ENCODE results near the gene CLEC2D.
"Not testable (repeated sequence)": the region's sequence is repeated elsewhere in the genome, so short reads cannot be mapped to it uniquely, and the experiment has no call there.

Gene CLEC2D

GRCh38 chr12:9669534-9669933 is at the start of gene CLEC2D:
TSS of gene CLEC2D (plus strand) at chr12:9669713. CDS start at chr12:9669735, 22 bp downstream.
- no peak for DNase-seq (ENCODE audit: low spot score)

DNA sequence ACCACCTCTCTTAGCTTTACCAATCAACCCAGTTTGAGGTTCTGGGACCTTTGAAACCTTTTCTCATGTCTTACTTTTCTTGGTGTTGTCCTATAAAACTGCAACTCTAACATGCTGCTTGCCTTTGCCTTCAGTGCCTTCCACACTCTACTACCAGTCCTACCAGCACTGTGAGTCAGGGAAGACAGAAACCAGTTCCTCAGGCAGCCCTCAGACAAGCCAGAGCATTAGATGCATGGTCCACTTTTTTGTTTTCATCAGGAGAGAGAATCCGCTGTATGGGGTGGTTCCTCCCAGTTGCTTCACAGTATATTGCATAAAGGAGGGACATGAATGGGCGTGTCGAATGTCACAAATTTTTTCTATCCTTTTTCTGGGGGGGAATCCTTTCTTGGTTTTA is 44.5 kb upstream of the CLEC2D start:
- DNase-seq (ENCODE audit: low spot score), result no peak

- DNase-seq (ENCODE audit: low spot score), result no peak
Observed at GRCh38 chr12:9626291-9626690, 43.2 kb upstream of the CLEC2D start.

DNA sequence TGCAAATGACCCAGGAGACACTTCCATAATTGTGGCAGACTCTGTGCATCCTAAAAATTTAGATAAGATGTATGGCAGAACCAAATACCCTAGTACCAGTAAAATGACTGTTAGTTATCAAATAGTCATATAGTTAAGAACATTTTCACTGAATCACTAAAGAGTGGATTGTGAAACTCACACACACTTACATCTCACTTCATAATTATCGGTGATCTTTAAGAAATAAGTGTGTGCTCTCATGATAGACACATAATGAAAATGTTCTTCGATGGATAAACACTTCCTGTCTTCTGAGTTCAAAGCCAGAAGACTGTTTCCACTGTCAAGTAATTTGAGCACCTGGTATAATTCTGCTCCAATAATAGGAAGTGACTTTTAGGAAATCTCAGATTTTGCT is 42.7 kb upstream of the CLEC2D start:
- no peak for DNase-seq (ENCODE audit: low spot score)

DNA sequence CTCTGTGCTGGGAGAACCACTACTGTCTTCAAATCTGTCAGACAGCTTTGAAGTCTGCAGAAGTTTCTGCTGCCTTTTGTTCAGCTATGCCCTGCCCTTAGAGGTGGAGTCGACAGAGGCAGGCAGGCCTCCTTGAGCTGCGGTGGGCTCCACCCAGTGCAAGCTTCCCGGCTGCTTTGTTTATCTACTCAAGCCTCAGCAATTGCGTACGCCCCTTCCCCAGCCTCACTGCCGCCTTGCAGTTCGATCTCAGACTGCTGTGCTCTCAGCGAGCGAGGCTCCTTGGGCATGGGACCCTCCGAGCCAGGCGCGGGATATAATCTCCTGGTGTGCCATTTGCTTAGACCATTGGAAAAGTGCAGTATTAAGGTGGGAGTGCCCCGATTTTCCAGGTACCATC is 36.7 kb upstream of the CLEC2D start:
- no peak for DNase-seq (ENCODE audit: low spot score)

DNA sequence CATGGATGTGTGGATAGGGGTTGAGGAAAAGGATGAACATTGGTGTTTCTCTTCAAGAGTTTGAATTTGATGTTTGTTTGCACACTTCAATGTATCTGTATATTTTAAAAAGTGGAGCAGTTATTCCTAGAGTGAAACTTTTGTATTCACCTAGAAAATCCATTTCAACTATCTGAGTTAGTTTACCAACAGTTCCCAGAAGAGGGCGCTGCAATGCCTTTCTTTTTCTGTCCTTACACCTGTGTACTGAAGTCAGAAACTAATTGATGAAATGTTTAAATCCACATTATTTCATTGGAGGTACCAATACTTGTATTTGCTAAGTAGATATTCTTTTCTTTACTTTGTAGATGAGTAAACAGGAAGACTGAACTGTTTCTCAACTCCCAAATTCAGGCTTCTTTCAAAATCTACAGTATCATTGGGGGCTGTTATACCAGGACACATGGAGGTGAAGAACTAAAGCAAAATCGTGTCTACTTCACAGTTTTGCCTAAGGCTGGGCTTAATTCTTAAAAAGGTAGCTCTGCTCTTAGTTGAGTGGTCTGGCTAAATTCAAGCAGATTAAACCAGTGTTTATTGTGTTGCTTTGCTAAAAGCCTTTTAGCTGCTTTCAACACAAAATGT is 35.2 kb upstream of the CLEC2D start:
- peak; percentile 50 for DNase-seq (ENCODE audit: low spot score)

DNA sequence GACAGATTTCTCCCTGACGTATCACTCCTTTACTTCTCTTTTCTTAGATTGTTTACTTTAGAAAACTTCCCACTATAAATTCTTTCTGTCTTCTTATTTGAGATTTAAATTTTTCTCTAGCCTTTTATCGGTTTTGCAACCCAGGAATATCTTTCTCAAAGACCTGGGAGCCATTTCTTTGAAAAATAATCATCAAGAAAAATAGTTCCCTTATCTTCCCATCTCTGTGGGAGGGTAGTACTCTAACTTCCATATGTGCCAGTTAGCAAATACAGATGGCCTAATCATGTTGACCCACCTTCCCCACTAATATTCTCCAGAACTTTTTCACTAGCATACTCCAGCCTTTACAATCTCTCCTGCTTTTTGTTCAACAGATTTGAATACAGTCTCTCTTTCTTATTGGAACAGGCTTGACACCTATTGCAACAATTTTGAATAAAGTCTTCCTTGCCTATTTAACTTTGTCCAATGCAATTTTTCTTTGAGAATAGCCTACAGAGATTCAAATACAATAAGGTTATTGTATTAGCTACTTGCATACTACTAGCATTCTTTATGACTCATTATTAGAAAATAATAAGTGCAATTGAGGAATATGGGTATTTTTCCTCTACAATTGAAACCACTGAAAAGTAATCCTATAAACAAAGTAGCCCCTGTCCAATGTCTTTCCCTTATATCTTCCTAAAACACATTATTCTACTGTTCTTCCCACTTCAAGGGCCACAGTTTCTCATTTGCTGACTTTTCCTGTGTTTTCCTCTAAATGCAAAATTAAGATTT is 34.4 kb upstream of the CLEC2D start:
- DNase-seq (ENCODE audit: low spot score), result no peak

GRCh38 chr12:9636150-9636850 is 33.2 kb upstream of the CLEC2D start:
- DNase-seq (ENCODE audit: low spot score), result no peak

- no peak for DNase-seq (ENCODE audit: low spot score)
Observed at GRCh38 chr12:9636851-9637206, 32.7 kb upstream of the CLEC2D start.

- DNase-seq (ENCODE audit: low spot score), result no peak
Observed at GRCh38 chr12:9640024-9640423, 29.5 kb upstream of the CLEC2D start.

DNA sequence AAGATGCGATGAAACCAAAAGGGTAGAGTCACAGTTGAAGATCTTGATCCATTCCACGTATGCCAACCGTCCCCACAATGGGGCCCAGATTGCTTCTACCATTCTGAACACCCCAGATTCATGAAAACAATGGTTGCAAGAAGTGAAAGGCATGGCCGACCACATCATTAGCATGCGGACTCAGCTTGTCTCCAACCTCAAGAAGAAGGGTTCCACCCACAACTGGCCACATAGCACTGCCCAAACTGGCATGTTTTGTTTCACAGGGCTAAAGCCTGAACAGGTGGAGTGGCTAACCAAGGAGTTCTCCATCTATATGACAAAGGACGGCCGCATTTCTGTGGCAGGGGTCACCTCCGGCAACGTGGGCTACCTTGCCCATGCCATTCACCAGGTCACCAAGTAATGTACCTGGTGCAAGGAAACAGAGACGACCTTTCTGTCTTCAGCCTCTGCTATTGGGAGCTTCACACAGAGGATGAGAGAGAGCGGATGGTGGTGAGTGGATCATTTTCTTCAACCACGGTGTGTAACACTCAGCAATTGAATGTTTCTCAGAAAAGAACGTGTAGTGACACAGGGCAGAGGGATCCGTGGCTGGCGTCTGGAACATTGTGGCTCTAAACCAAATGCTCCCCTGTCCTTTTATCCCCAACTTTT is 26.8 kb upstream of the CLEC2D start:
- DNase-seq (ENCODE audit: low spot score), result no peak

DNA sequence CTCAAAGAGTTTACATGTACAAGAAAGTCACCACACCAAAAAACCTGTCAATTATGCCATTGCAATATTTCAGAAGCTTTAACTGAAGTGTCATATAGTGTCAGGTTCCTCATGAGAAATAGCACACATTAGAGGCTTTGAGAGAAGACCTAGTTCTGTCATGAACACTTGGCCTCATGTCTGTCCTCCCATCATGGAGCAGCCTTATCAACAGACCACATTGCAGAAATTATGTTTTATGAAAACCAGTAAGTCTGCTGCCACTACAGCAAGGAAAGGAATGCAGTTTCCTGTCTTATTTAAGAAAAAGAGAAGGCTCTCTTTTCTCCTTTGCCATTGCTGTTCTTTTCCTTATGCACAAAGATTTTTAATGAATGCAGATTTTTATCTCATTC is 26.2 kb upstream of the CLEC2D start:
- DNase-seq (ENCODE audit: low spot score), result no peak

GRCh38 chr12:9644985-9645551 is 24.4 kb upstream of the CLEC2D start:
- not testable (repeated sequence) for DNase-seq (ENCODE audit: low spot score)

DNA sequence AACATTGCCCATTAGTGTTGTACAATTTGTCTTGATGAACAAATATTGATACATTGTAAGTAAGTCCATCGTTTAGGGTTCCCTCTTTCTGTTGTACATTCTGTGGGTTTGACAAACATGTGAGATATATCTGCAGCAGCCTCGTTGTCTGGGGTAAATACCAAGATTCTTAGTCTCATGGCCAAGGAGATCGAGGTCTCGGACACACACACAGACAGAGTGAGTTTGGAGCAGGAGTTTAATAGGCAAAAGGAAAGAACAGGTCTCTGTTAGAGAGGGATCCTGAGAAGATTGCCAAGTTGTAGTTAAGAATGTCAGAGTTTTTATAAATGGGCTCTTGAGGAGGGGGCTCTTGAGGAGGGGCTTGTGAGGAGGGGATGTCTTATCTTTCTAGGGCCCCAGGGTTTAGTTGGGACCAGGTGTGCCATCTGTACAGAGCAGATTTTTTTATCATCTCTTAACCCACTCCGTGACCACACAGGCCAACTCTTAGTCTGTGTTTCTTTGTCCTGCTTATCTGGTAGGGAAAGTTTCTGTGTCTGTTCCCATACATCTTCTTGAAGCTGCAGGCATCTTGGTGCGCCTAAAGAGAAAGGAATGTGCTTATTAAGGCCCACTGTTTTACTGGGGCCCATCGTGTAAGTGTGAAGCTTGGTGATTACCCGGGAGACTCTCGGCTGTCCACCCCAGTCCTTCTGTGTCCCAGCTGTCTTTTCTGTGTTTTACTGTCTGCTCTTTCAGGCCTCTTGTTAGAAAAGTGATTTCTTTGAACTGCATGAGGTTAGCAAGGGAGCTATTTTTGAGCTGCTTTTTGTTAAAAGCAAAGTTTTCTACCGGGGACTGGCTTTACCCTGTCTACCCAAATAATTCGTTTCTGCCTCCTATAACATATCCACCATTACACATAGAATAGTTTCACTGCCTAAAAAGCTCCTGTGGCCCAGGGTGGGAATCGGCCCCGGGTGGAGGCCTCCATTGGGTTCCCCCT is 22.4 kb upstream of the CLEC2D start:
- no peak for DNase-seq (ENCODE audit: low spot score)

DNA sequence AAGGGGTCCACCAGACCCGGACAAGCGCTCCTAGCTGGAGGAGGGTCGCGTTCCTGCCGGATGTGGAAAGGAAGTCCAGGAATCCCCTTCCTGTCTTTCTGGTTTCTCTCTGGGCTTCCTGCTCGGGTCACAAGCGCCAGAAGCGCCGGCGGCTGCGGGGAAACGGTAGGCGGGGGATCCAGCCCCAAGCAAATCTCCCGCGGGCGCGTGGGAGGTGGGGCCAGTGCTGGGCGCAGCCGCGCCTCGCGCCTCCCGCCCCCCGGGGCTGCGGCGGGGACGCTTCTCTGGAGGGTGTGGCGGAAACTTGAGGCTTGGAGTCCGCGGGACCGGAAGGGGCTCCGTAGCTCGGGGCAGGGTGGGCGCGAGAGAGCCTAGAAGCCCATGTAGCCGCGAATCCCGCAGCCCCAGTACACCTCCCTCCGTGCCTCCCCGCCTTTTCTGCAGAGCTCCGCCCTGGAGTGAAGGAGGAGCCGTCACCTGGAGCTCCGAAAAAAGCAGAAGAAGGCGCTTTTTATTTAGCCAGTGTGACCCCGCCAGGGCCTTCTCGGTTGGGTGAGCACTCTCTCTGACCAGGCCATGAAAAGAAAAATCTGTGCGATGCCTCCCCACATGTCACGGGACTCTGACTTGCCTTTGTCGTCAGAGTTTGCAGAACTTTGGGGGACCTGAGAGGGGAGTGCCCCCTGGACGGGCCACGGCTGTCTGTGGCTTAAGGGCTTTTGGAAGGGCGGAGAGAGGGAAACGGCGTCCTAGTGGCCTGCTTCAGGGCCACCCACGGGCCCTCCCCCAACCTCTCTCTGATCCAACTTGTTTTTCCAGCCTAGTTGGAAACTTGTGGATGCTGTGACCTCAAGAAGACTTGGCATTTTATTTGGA is 21.4 kb upstream of the CLEC2D start:
- DNase-seq (ENCODE audit: low spot score), result peak; percentile 90

GRCh38 chr12:9648701-9649531 is 20.6 kb upstream of the CLEC2D start:
- DNase-seq (ENCODE audit: low spot score), result no peak

- no peak for DNase-seq (ENCODE audit: low spot score)
Observed at GRCh38 chr12:9649532-9649940, 20.0 kb upstream of the CLEC2D start.

- no peak for DNase-seq (ENCODE audit: low spot score)
Observed at GRCh38 chr12:9650151-9650576, 19.3 kb upstream of the CLEC2D start.

DNA sequence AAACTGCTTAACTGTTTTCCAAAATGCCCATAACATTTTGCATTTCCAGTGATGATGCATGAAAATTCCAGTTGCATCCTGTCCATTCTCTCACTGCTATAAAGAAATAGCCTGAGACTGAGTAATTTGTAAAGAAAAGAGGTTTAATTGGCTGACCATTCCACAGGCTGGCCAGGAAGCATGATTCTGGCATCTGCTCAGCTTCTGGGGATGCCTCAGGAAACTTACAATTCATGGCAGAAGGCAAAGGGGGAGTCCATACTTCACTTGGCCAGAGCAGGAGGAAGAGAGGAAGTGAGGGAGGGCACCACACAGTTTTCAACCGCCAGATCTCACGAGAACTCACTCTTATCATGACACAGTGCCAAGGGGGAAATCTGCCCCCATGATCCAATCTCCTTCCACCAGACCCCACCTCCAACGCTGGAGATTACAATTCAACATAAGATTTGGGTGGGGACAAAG is 18.2 kb upstream of the CLEC2D start:
- DNase-seq (ENCODE audit: low spot score), result no peak

Measured in iPS-NIHi11 (cell line).